Chondrocyte (in vitro differentiated cells): ENCODE data around the gene MCCC2. TPM values are rescaled to one million over a fixed set of nuclear protein-coding genes. Genes with fewer than 3 reads are reported as not detected.

Experiments
- DNase-seq: peaks from one replicate; pipeline ENCODE4 v3.0.0; 2021; ENCODE audit warnings: mixed read lengths, low spot score
- H3K27ac Mint-ChIP-seq: one replicate; pipeline ENCODE4 v1.8.0; 2021; ENCODE audit warnings: mild to moderate bottlenecking, moderate library complexity, mixed read lengths; ENCODE audit not compliant: unreplicated experiment
- H3K27me3 Mint-ChIP-seq: 2 replicates; pipeline ENCODE4 v1.8.0; 2021; ENCODE audit warnings: low read depth, mixed read lengths
- H3K36me3 Mint-ChIP-seq: 2 replicates; pipeline ENCODE4 v1.8.0; 2021; ENCODE audit warnings: low read depth, mixed read lengths
- H3K4me1 Mint-ChIP-seq: 2 replicates; pipeline ENCODE4 v1.8.0; 2021; ENCODE audit warnings: low read depth, mild to moderate bottlenecking, mixed read lengths
- H3K4me3 Mint-ChIP-seq: one replicate; pipeline ENCODE4 v1.8.0; 2021; ENCODE audit warnings: mild to moderate bottlenecking, moderate library complexity, mixed read lengths; ENCODE audit not compliant: unreplicated experiment
- H3K9me3 Mint-ChIP-seq: 2 replicates; pipeline ENCODE4 v1.8.0; 2021; ENCODE audit warnings: low read depth, mixed read lengths
- CTCF ChIP-seq: fragments of 200-600 bp; sonication (generic); IDR thresholded peaks from 2 replicates; pipeline ENCODE4 v1.5.0; 2021; ENCODE audit warnings: antibody characterized with exemption, mild to moderate bottlenecking, moderate library complexity
- total RNA-seq: library from RNA; stranded (reverse); gene quantifications from 3 replicates; pipeline ENCODE4 v1.2.1, GENCODE V29; 2021

The MCCC2 gene
- total RNA-seq, 1 donor from 2014 or later = 20.5 TPM

GRCh38 chr5:71629950-71630349 is 42.8 kb downstream of the MCCC2 start:
- Mint-ChIP-seq H3K4me3 (no peak overlapping the region), H3K9me3 (peaks cover 6% of the 10 kb centered on the region), H3K27ac (no peak overlapping the region), H3K27me3 (no peaks in the 10 kb centered on the region), H3K4me1 (peaks cover 2% of the 10 kb centered on the region), H3K36me3 (peaks cover 19% of the 10 kb centered on the region)
- no peak for TF ChIP-seq CTCF
- DNase-seq = no peak

GRCh38 chr5:71631070-71631469 is 43.9 kb downstream of the MCCC2 start:
- peaks cover 6% of the 10 kb centered on the region for H3K9me3 Mint-ChIP-seq
- no peak overlapping the region for H3K4me3 Mint-ChIP-seq
- no peak for DNase-seq
- no peak overlapping the region for H3K27ac Mint-ChIP-seq
- H3K36me3 Mint-ChIP-seq = peaks cover 21% of the 10 kb centered on the region
- H3K4me1 Mint-ChIP-seq = no peaks in the 10 kb centered on the region
- no peak for TF ChIP-seq CTCF
- no peaks in the 10 kb centered on the region for H3K27me3 Mint-ChIP-seq

- Mint-ChIP-seq H3K4me3 (no peak overlapping the region), H3K9me3 (peaks cover 2% of the 10 kb centered on the region), H3K4me1 (no peaks in the 10 kb centered on the region), H3K27me3 (no peaks in the 10 kb centered on the region), H3K27ac (no peak overlapping the region), H3K36me3 (peaks cover 18% of the 10 kb centered on the region)
- TF ChIP-seq CTCF = no peak
- DNase-seq = no peak
Measured at GRCh38 chr5:71632168-71632567, 45.0 kb downstream of the MCCC2 start.

- peaks cover 25% of the 10 kb centered on the region for H3K36me3 Mint-ChIP-seq
- no peak for TF ChIP-seq CTCF
- H3K4me1 Mint-ChIP-seq = no peaks in the 10 kb centered on the region
- DNase-seq = no peak
- no peaks in the 10 kb centered on the region for H3K27me3 Mint-ChIP-seq
- H3K4me3 Mint-ChIP-seq = no peak overlapping the region
- no peak overlapping the region for H3K27ac Mint-ChIP-seq
- no peaks in the 10 kb centered on the region for H3K9me3 Mint-ChIP-seq
Measured at GRCh38 chr5:71633255-71634155, 46.4 kb downstream of the MCCC2 start.

GRCh38 chr5:71637133-71637532 is 50.0 kb downstream of the MCCC2 start:
- no peaks in the 10 kb centered on the region for H3K4me1 Mint-ChIP-seq
- no peaks in the 10 kb centered on the region for H3K27me3 Mint-ChIP-seq
- H3K4me3 Mint-ChIP-seq = no peak overlapping the region
- peaks cover 25% of the 10 kb centered on the region for H3K36me3 Mint-ChIP-seq
- no peak for TF ChIP-seq CTCF
- H3K9me3 Mint-ChIP-seq = peaks cover 7% of the 10 kb centered on the region
- H3K27ac Mint-ChIP-seq = no peak overlapping the region
- DNase-seq = no peak
